C1 segment of cervical spinal cord (tissue), 14 donors: ENCODE data around the gene BCO1.
"Not testable (repeated sequence)": the region's sequence is repeated elsewhere in the genome, so short reads cannot be mapped to it uniquely, and the experiment has no call there.

Experiments used
- DNase-seq, 14 donors: peaks; one replicate each; lab custom pipeline; 2025; lab: John Stamatoyannopoulos, UW

The BCO1 gene

GRCh38 chr16:81238296-81239011 is at the start of gene BCO1:
Gene BCO1, plus strand, starts transcription at chr16:81238689. Its CDS starts 220 bp downstream, at chr16:81238909.
- peak in 1 of 14 donors; percentile 2 for DNase-seq

- DNase-seq, result peak in 10 of 14 donors; percentile 6 to 76 (median 32)
Measured at GRCh38 chr16:81189100-81189664, 49.3 kb upstream of the BCO1 start.

GRCh38 chr16:81190667-81191066 is 47.8 kb upstream of the BCO1 start:
- no peak for DNase-seq

GRCh38 chr16:81195885-81196534 is 42.5 kb upstream of the BCO1 start:
- no peak for DNase-seq

- peak in 3 of 14 donors; percentile 4 to 12 (median 6) for DNase-seq
Measured at GRCh38 chr16:81198635-81199034, 39.9 kb upstream of the BCO1 start.

GRCh38 chr16:81201267-81201666 is 37.2 kb upstream of the BCO1 start:
- peak in 4 of 14 donors; percentile 2 to 49 (median 11) for DNase-seq

- peak in 8 of 14 donors; percentile 4 to 55 (median 9) for DNase-seq
Measured at GRCh38 chr16:81204798-81205680, 33.5 kb upstream of the BCO1 start.

GRCh38 chr16:81207076-81207475 is 31.4 kb upstream of the BCO1 start:
- DNase-seq, result no peak

- no peak for DNase-seq
Measured at GRCh38 chr16:81210807-81211206, 27.7 kb upstream of the BCO1 start.

- DNase-seq, result no peak
Measured at GRCh38 chr16:81212830-81213465, 25.5 kb upstream of the BCO1 start.

GRCh38 chr16:81214745-81215166 is 23.7 kb upstream of the BCO1 start:
- DNase-seq, result no peak

- no peak for DNase-seq
Measured at GRCh38 chr16:81216114-81216513, 22.4 kb upstream of the BCO1 start.

- no peak for DNase-seq
Measured at GRCh38 chr16:81216706-81217105, 21.8 kb upstream of the BCO1 start.

GRCh38 chr16:81219151-81219550 is 19.3 kb upstream of the BCO1 start:
- DNase-seq, result no peak

- DNase-seq, result no peak
Measured at GRCh38 chr16:81220349-81220748, 18.1 kb upstream of the BCO1 start.

GRCh38 chr16:81221731-81222130 is 16.8 kb upstream of the BCO1 start:
- DNase-seq, result no peak

- no peak for DNase-seq
Measured at GRCh38 chr16:81224824-81225223, 13.7 kb upstream of the BCO1 start.

GRCh38 chr16:81225697-81226096 is 12.8 kb upstream of the BCO1 start:
- DNase-seq, result not testable (repeated sequence)

GRCh38 chr16:81227785-81228184 is 10.7 kb upstream of the BCO1 start:
- no peak for DNase-seq

GRCh38 chr16:81229811-81230210 is 8.7 kb upstream of the BCO1 start:
- no peak for DNase-seq

GRCh38 chr16:81231014-81231413 is 7.5 kb upstream of the BCO1 start:
- DNase-seq, result no peak
